Stimulated activated memory B cell treated with anti-CD40 and anti-IgM and Interleukin-4, amounts not matched to agents 10 μg/mL and 1 μg/mL and 100 μg/mL, for 72 hours (primary cell): Measurements from ENCODE around the gene NR5A2.

Source experiments
- ATAC-seq: fragments of 150-1000 bp; cut with Tn5 transposase; 2 replicates; pipeline ENCODE4 v1.10.0; 2021
- H3K27ac Mint-ChIP-seq: one replicate; pipeline ENCODE4 v1.8.0; 2022; ENCODE audit warnings: mild to moderate bottlenecking, mixed read lengths
- H3K27me3 Mint-ChIP-seq: one replicate; pipeline ENCODE4 v1.8.0; 2022; ENCODE audit warnings: mixed read lengths
- H3K36me3 Mint-ChIP-seq: one replicate; pipeline ENCODE4 v1.8.0; 2022; ENCODE audit warnings: mixed read lengths
- H3K4me1 Mint-ChIP-seq: one replicate; pipeline ENCODE4 v1.8.0; 2022; ENCODE audit warnings: mixed read lengths
- H3K4me3 Mint-ChIP-seq: one replicate; pipeline ENCODE4 v1.8.0; 2022; ENCODE audit warnings: mild to moderate bottlenecking, moderate library complexity, mixed read lengths
- H3K9me3 Mint-ChIP-seq: one replicate; pipeline ENCODE4 v1.8.0; 2022; ENCODE audit warnings: mixed read lengths

Gene NR5A2

GRCh38 chr1:200198236-200198635 is 170.7 kb downstream of the NR5A2 start:
- Mint-ChIP-seq H3K9me3 (peaks cover 5% of the 10 kb centered on the region), H3K4me1 (no peaks in the 10 kb centered on the region), H3K27ac (no peak overlapping the region), H3K36me3 (no peaks in the 10 kb centered on the region), H3K27me3 (peaks cover 10% of the 10 kb centered on the region), H3K4me3 (no peak overlapping the region)
- no peak for ATAC-seq

GRCh38 chr1:200205216-200205995 is 177.9 kb downstream of the NR5A2 start:
- H3K4me1 Mint-ChIP-seq: peaks cover 16% of the 10 kb centered on the region
- H3K4me3 Mint-ChIP-seq: no peak overlapping the region
- peaks cover 5% of the 10 kb centered on the region for H3K9me3 Mint-ChIP-seq
- H3K36me3 Mint-ChIP-seq: no peaks in the 10 kb centered on the region
- H3K27ac Mint-ChIP-seq: no peak overlapping the region
- H3K27me3 Mint-ChIP-seq: no peaks in the 10 kb centered on the region
- ATAC-seq: no peak

GRCh38 chr1:200206340-200206739 is 178.8 kb downstream of the NR5A2 start:
- peaks cover 16% of the 10 kb centered on the region for H3K4me1 Mint-ChIP-seq
- peaks cover 5% of the 10 kb centered on the region for H3K9me3 Mint-ChIP-seq
- H3K4me3 Mint-ChIP-seq: no peak overlapping the region
- no peaks in the 10 kb centered on the region for H3K36me3 Mint-ChIP-seq
- no peaks in the 10 kb centered on the region for H3K27me3 Mint-ChIP-seq
- no peak overlapping the region for H3K27ac Mint-ChIP-seq
- ATAC-seq: no peak

GRCh38 chr1:200206761-200207160 is 179.3 kb downstream of the NR5A2 start:
- Mint-ChIP-seq H3K4me1 (peaks cover 16% of the 10 kb centered on the region), H3K36me3 (no peaks in the 10 kb centered on the region), H3K9me3 (peaks cover 5% of the 10 kb centered on the region), H3K4me3 (no peak overlapping the region), H3K27me3 (no peaks in the 10 kb centered on the region), H3K27ac (no peak overlapping the region)
- no peak for ATAC-seq

GRCh38 chr1:200207711-200208126 is 180.2 kb downstream of the NR5A2 start:
- Mint-ChIP-seq H3K4me3 (no peak overlapping the region), H3K27me3 (no peaks in the 10 kb centered on the region), H3K27ac (no peak overlapping the region), H3K4me1 (peaks cover 16% of the 10 kb centered on the region), H3K9me3 (no peaks in the 10 kb centered on the region), H3K36me3 (no peaks in the 10 kb centered on the region)
- peak; percentile 84 for ATAC-seq

GRCh38 chr1:200211157-200211556 is 183.6 kb downstream of the NR5A2 start:
- H3K36me3 Mint-ChIP-seq: peaks cover 6% of the 10 kb centered on the region
- H3K9me3 Mint-ChIP-seq: peaks cover 4% of the 10 kb centered on the region
- no peaks in the 10 kb centered on the region for H3K27me3 Mint-ChIP-seq
- no peak for ATAC-seq
- no peak overlapping the region for H3K4me3 Mint-ChIP-seq
- no peak overlapping the region for H3K27ac Mint-ChIP-seq
- peaks cover 10% of the 10 kb centered on the region for H3K4me1 Mint-ChIP-seq

GRCh38 chr1:200213392-200213791 is 185.9 kb downstream of the NR5A2 start:
- no peaks in the 10 kb centered on the region for H3K27me3 Mint-ChIP-seq
- H3K36me3 Mint-ChIP-seq: peaks cover 6% of the 10 kb centered on the region
- no peak overlapping the region for H3K4me3 Mint-ChIP-seq
- no peak overlapping the region for H3K27ac Mint-ChIP-seq
- H3K4me1 Mint-ChIP-seq: peaks cover under 1% of the 10 kb centered on the region
- no peak for ATAC-seq
- peaks cover 4% of the 10 kb centered on the region for H3K9me3 Mint-ChIP-seq

- Mint-ChIP-seq H3K4me1 (no peaks in the 10 kb centered on the region), H3K36me3 (peaks cover 6% of the 10 kb centered on the region), H3K27ac (no peak overlapping the region), H3K4me3 (no peak overlapping the region), H3K9me3 (peaks cover 4% of the 10 kb centered on the region), H3K27me3 (no peaks in the 10 kb centered on the region)
- ATAC-seq: no peak
Observed at GRCh38 chr1:200213921-200214320, 186.4 kb downstream of the NR5A2 start.

GRCh38 chr1:200215350-200215749 is 187.8 kb downstream of the NR5A2 start:
- H3K27ac Mint-ChIP-seq: no peak overlapping the region
- peaks cover 6% of the 10 kb centered on the region for H3K36me3 Mint-ChIP-seq

GRCh38 chr1:200217703-200218102 is 190.2 kb downstream of the NR5A2 start:
- H3K36me3 Mint-ChIP-seq: peaks cover 6% of the 10 kb centered on the region
- H3K4me3 Mint-ChIP-seq: no peak overlapping the region
- peaks cover 8% of the 10 kb centered on the region for H3K27me3 Mint-ChIP-seq
- peaks cover 4% of the 10 kb centered on the region for H3K9me3 Mint-ChIP-seq
- no peaks in the 10 kb centered on the region for H3K4me1 Mint-ChIP-seq
- ATAC-seq: peak; percentile 39
- no peak overlapping the region for H3K27ac Mint-ChIP-seq

More at GRCh38 chr1:200215350-200215749, 187.8 kb downstream of the NR5A2 start:
- no peak overlapping the region for H3K4me3 Mint-ChIP-seq
- H3K4me1 Mint-ChIP-seq: no peaks in the 10 kb centered on the region
- no peaks in the 10 kb centered on the region for H3K27me3 Mint-ChIP-seq
- no peak for ATAC-seq
- peaks cover 4% of the 10 kb centered on the region for H3K9me3 Mint-ChIP-seq

GRCh38 chr1:200221614-200222282 is 194.2 kb downstream of the NR5A2 start:
- peaks cover 10% of the 10 kb centered on the region for H3K4me1 Mint-ChIP-seq
- H3K27ac Mint-ChIP-seq: no peak overlapping the region
- ATAC-seq: no peak
- peaks cover 37% of the 10 kb centered on the region for H3K27me3 Mint-ChIP-seq
- peaks cover 6% of the 10 kb centered on the region for H3K36me3 Mint-ChIP-seq
- H3K4me3 Mint-ChIP-seq: no peak overlapping the region
- H3K9me3 Mint-ChIP-seq: no peaks in the 10 kb centered on the region

- Mint-ChIP-seq H3K36me3 (peaks cover 6% of the 10 kb centered on the region), H3K27ac (no peak overlapping the region), H3K27me3 (peaks cover 37% of the 10 kb centered on the region), H3K9me3 (no peaks in the 10 kb centered on the region), H3K4me3 (no peak overlapping the region), H3K4me1 (peaks cover 13% of the 10 kb centered on the region)
- no peak for ATAC-seq
Observed at GRCh38 chr1:200223207-200223606, 195.7 kb downstream of the NR5A2 start.

GRCh38 chr1:200223613-200224012 is 196.1 kb downstream of the NR5A2 start:
- Mint-ChIP-seq H3K9me3 (no peaks in the 10 kb centered on the region), H3K36me3 (peaks cover 6% of the 10 kb centered on the region)
- no peak for ATAC-seq

GRCh38 chr1:200224315-200224714 is 196.8 kb downstream of the NR5A2 start:
- no peak for ATAC-seq
- Mint-ChIP-seq H3K27me3 (peaks cover 43% of the 10 kb centered on the region), H3K9me3 (no peaks in the 10 kb centered on the region), H3K4me3 (no peak overlapping the region), H3K36me3 (peaks cover 6% of the 10 kb centered on the region), H3K4me1 (peaks cover 13% of the 10 kb centered on the region), H3K27ac (no peak overlapping the region)

More at GRCh38 chr1:200223613-200224012, 196.1 kb downstream of the NR5A2 start:
- Mint-ChIP-seq H3K27me3 (peaks cover 37% of the 10 kb centered on the region), H3K4me1 (peaks cover 13% of the 10 kb centered on the region), H3K27ac (no peak overlapping the region), H3K4me3 (no peak overlapping the region)

- Mint-ChIP-seq H3K9me3 (no peaks in the 10 kb centered on the region), H3K27me3 (peaks cover 45% of the 10 kb centered on the region), H3K36me3 (peaks cover 6% of the 10 kb centered on the region), H3K27ac (no peak overlapping the region), H3K4me1 (peaks cover 13% of the 10 kb centered on the region), H3K4me3 (no peak overlapping the region)
- no peak for ATAC-seq
Observed at GRCh38 chr1:200226268-200226968, 198.9 kb downstream of the NR5A2 start.
